ENCODE results near the gene PTPRG.

PTPRG gene

GRCh38 chr3:61664105-61664482 lies 102.7 kb downstream of the PTPRG start:
- no peak for DNase-seq

GRCh38 chr3:61665121-61665520 lies 103.8 kb downstream of the PTPRG start:
- no peak for DNase-seq

GRCh38 chr3:61665987-61666386 lies 104.6 kb downstream of the PTPRG start:
- DNase-seq = no peak

GRCh38 chr3:61666615-61667330 lies 105.4 kb downstream of the PTPRG start:
- DNase-seq = no peak

- DNase-seq = no peak
These were observed 106.0 kb downstream of the PTPRG start for GRCh38 chr3:61667383-61667782.

- no peak for DNase-seq
These were observed 106.4 kb downstream of the PTPRG start for GRCh38 chr3:61667814-61668213.

- DNase-seq = no peak
These were observed 107.0 kb downstream of the PTPRG start for GRCh38 chr3:61668317-61668864.

GRCh38 chr3:61669203-61669602 lies 107.8 kb downstream of the PTPRG start:
- DNase-seq = no peak

GRCh38 chr3:61669668-61670299 lies 108.4 kb downstream of the PTPRG start:
- DNase-seq = no peak

GRCh38 chr3:61673651-61674050 lies 112.3 kb downstream of the PTPRG start:
- DNase-seq = no peak

- no peak for DNase-seq
These were observed 113.2 kb downstream of the PTPRG start for GRCh38 chr3:61674596-61674995.

- no peak for DNase-seq
These were observed 117.7 kb downstream of the PTPRG start for GRCh38 chr3:61679026-61679425.

GRCh38 chr3:61680617-61681016 lies 119.2 kb downstream of the PTPRG start:
- DNase-seq = no peak

GRCh38 chr3:61681636-61682035 lies 120.3 kb downstream of the PTPRG start:
- DNase-seq = no peak

- peak; percentile 86 for DNase-seq
These were observed 121.5 kb downstream of the PTPRG start for GRCh38 chr3:61682671-61683548.

- no peak for DNase-seq
These were observed 122.3 kb downstream of the PTPRG start for GRCh38 chr3:61683549-61684236.

- DNase-seq = no peak
These were observed 123.0 kb downstream of the PTPRG start for GRCh38 chr3:61684386-61684785.

- DNase-seq = peak; percentile 74
These were observed 124.4 kb downstream of the PTPRG start for GRCh38 chr3:61685755-61686154.

GRCh38 chr3:61686228-61686648 lies 124.9 kb downstream of the PTPRG start:
- DNase-seq = no peak

- no peak for DNase-seq
These were observed 125.8 kb downstream of the PTPRG start for GRCh38 chr3:61687206-61687605.

GRCh38 chr3:61687663-61688306 lies 126.4 kb downstream of the PTPRG start:
- DNase-seq = no peak

- DNase-seq = no peak
These were observed 127.1 kb downstream of the PTPRG start for GRCh38 chr3:61688307-61688984.

All from NCI-H1436 (cell line).